Ishikawa (cell line): Measurements from ENCODE around the gene TP73.

ENCODE experiments used
- EGR1 ChIP-seq: IDR thresholded peaks from 2 replicates; pipeline ENCODE4 v1.6.1; 2012
- EP300 ChIP-seq: IDR thresholded peaks from 2 replicates; pipeline ENCODE4 v1.6.1; 2012; ENCODE audit warnings: borderline replicate concordance
- TCF12 ChIP-seq: IDR thresholded peaks from 2 replicates; pipeline ENCODE4 v1.6.1; 2012; ENCODE audit warnings: low read depth
- TEAD4 ChIP-seq: IDR thresholded peaks from 2 replicates; pipeline ENCODE4 v1.6.1; 2012
- YY1 ChIP-seq: IDR thresholded peaks from 2 replicates; pipeline ENCODE4 v1.6.1; 2012; ENCODE audit warnings: low read depth
- ZBTB7A ChIP-seq: IDR thresholded peaks from 2 replicates; pipeline ENCODE4 v1.6.1; 2012; ENCODE audit warnings: low read depth
- TF ChIP-seq, protein P1 (sequence below): IDR thresholded peaks from 2 replicates; pipeline ENCODE4 v1.6.1; 2012; ENCODE audit warnings: low read depth, mild to moderate bottlenecking
- TF ChIP-seq, protein P2 (sequence below): IDR thresholded peaks from 2 replicates; pipeline ENCODE4 v1.6.1; 2012
- TF ChIP-seq, protein P3 (sequence below): IDR thresholded peaks from 2 replicates; pipeline ENCODE4 v1.6.1; 2012

DNA sequence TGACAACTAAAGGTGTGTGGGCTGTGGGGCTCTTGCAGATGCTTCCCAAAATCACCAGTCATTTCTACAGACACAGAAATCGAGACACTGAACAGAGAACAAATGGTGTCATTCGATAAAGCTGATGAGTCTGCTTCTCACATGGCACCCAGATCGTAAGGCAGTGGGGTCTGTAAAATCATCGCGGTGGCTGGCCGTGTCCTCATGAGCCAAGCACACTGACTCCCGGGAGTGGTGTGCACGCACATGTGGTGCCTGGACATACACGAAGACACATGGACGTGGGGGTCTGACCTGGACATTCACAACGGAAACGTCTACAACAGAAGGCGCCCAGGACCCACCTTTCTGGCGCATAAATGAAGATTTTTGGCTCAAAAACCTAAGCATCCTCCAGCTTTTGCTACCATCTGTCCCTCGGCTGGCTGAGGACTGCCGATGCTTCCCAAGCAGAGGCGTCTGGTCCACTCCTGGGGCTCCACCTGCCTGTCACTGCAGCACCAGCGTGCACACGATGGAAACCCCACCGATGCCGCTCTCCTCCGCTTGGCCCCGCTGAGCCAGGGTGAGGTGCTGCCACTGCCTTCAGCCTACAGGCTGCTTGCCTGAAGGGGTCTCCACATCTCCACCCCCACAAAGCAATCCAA is 127.1 kb downstream of the TP73 start:
- TF ChIP-seq EP300 (no peak), EGR1 (no peak), TCF12 (no peak), TEAD4 (no peak), YY1 (no peak), ZBTB7A (no peak)
- TF ChIP-seq, protein P1, sequence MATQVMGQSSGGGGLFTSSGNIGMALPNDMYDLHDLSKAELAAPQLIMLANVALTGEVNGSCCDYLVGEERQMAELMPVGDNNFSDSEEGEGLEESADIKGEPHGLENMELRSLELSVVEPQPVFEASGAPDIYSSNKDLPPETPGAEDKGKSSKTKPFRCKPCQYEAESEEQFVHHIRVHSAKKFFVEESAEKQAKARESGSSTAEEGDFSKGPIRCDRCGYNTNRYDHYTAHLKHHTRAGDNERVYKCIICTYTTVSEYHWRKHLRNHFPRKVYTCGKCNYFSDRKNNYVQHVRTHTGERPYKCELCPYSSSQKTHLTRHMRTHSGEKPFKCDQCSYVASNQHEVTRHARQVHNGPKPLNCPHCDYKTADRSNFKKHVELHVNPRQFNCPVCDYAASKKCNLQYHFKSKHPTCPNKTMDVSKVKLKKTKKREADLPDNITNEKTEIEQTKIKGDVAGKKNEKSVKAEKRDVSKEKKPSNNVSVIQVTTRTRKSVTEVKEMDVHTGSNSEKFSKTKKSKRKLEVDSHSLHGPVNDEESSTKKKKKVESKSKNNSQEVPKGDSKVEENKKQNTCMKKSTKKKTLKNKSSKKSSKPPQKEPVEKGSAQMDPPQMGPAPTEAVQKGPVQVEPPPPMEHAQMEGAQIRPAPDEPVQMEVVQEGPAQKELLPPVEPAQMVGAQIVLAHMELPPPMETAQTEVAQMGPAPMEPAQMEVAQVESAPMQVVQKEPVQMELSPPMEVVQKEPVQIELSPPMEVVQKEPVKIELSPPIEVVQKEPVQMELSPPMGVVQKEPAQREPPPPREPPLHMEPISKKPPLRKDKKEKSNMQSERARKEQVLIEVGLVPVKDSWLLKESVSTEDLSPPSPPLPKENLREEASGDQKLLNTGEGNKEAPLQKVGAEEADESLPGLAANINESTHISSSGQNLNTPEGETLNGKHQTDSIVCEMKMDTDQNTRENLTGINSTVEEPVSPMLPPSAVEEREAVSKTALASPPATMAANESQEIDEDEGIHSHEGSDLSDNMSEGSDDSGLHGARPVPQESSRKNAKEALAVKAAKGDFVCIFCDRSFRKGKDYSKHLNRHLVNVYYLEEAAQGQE, result no peak
- TF ChIP-seq, protein P2, sequence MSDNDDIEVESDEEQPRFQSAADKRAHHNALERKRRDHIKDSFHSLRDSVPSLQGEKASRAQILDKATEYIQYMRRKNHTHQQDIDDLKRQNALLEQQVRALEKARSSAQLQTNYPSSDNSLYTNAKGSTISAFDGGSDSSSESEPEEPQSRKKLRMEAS, result no peak
- TF ChIP-seq, protein P3, sequence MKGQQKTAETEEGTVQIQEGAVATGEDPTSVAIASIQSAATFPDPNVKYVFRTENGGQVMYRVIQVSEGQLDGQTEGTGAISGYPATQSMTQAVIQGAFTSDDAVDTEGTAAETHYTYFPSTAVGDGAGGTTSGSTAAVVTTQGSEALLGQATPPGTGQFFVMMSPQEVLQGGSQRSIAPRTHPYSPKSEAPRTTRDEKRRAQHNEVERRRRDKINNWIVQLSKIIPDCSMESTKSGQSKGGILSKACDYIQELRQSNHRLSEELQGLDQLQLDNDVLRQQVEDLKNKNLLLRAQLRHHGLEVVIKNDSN, result no peak
